ENCODE results near the gene RAX.

- TF ChIP-seq CTCF (conservative IDR thresholded peaks at IDR 0.05 in 1 of 2, IDR thresholded peaks at IDR 0.05 in 1 of 2; ENCODE audit: low read depth in 1 of 2, low read length in 2 of 2), result no peak
- TF ChIP-seq EZH2 (IDR thresholded peaks at IDR 0.05; ENCODE audit: low read length, missing control alignments), result no peak
These were observed 32.0 kb upstream of the RAX start for GRCh38 chr18:59305295-59305694.

All from fibroblast of lung (primary cell).